Stimulated activated naive CD8-positive, alpha-beta T cell treated with anti-CD3 and anti-CD28 coated beads, Interleukin-15, Interleukin-2, amounts not matched to agents 100 U/mL and 50 U/mL, for 24 hours (primary cell): ENCODE measurements around the gene CAMK2B.
"Not testable (repeated sequence)": the region's sequence is repeated elsewhere in the genome, so short reads cannot be mapped to it uniquely, and the experiment has no call there.

Experiments used
- ATAC-seq: fragments of 150-1000 bp; cut with Tn5 transposase; one replicate; pipeline ENCODE4 v1.10.0; 2021
- DNase-seq: peaks from one replicate; pipeline ENCODE4 v3.0.0; 2021

CAMK2B gene

DNA sequence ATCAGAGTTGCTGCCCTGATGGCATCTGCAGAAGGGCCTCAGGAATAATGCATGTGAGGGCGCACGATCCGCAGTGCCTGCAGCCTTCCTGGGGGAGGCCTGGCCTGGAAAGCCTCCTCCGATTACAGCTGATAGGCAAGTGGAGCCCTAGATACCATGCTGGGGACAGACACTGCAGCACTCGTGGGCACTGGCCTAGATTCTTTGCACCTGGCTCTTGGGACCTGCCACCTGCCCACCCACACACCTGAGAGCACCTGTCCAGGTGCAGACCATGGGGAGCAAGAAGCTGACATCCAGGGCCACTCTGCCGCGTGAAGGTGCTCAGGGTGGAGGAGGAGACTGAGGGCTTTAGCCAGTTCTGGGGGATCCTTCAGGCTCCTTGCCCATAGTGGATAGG lies 109.9 kb downstream of the CAMK2B start:
- ATAC-seq (no peak), DNase-seq (no peak)

DNA sequence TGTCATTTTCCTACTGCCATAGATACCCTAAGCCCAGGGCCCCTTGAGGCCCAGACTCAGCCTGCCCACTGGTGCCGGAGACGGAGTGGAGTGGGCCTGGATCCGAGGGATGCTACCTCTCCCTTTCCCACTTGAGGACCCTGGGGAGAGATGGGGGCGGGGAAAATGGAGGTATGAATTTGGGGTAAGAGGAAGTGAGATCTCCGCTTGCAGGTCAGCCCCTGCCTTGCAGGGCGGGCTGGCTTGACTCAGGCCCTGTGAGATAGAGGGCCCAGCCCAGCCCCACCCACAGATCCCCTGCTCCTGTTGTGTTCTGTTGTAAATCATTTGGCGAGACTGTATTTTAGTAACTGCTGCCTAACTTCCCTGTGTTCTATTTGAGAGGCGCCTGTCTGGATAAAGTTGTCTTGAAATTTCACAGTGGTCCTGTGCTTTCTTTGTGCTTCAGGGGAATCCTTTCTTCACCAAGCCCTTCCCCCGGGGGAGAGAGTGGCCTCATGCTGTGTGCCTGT lies 111.5 kb downstream of the CAMK2B start:
- ATAC-seq = no peak
- no peak for DNase-seq

DNA sequence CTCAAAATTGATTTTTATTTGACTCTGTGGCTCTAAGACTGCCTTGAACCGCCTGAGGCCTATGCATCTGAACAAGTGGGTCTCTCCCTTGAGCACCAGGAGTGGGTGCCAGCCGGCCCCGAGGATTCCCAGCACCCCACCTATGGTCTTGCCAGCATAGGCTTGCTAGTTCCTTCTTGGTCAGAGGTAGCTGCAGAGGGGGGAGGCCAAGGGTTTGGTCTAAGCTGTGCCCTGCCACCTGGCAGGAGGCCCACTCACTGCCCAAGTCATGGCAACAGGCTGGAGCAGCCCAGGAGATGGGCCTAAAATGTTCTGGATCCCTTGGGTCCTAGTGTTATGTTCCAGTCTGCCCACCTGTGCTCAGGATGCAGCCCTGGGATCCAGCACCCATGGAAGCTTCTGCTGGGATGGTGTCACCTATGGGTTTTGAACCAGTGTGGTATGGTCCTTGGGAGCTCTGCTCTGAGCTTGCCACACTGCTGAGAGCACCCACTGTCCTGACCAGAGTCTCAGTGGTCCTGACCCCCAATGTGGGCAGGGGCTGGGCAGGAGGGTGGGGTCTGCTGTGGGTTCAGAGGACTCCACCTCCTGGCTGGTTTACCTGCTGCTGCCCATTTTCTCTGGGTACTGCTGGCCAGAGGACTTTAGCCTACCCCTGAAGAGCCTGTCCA lies 112.1 kb downstream of the CAMK2B start:
- no peak for ATAC-seq
- no peak for DNase-seq

DNA sequence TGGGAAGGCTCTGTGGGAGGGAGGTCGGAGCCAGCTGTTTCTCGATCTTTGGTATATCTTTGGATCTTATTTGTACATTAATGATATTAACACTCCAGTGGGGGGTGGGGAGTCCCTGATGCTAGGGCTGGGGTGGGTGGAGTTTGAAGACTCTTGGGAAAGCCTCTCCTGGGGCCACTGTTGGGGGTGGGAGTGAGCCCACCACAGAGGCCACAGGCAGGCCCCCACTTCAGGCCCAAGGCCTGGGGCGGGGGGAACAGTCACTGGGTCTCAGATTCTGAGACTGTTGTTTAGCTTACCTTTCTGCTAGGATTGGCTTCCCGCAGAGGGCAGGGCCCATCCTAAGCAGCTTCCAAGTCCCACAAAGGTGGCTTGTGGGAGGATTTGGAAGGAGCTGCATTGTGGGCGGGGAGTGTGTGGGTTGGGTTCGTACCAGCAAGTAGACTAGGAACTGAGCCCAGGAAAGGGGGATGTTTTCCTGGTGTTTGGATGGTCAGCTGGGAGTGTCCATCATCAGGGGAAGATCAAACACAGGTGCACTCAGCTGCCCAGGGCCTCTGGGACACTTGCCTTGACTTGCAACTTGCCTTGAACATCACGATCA lies 112.7 kb downstream of the CAMK2B start:
- ATAC-seq (no peak), DNase-seq (no peak)

DNA sequence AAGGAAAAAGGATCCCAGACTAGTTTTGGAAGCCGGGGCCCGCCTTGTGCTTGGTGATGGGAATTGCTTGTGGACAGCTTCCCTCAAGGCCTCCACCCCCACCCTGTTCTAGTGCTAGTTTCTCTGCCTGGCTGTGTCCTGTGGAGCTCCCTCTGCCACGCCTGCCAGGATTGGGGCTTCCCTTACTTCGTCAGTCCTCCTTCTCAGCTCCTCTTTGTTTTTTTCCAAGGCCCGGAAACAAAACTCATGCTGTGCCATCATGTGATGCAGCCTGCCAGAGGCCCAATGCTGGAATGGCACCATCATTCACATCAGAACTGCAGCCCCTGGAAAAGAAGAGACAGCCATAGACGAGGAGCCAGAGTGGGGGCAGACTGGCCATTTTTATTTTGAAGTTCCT lies 113.4 kb downstream of the CAMK2B start:
- ATAC-seq (no peak), DNase-seq (no peak)

DNA sequence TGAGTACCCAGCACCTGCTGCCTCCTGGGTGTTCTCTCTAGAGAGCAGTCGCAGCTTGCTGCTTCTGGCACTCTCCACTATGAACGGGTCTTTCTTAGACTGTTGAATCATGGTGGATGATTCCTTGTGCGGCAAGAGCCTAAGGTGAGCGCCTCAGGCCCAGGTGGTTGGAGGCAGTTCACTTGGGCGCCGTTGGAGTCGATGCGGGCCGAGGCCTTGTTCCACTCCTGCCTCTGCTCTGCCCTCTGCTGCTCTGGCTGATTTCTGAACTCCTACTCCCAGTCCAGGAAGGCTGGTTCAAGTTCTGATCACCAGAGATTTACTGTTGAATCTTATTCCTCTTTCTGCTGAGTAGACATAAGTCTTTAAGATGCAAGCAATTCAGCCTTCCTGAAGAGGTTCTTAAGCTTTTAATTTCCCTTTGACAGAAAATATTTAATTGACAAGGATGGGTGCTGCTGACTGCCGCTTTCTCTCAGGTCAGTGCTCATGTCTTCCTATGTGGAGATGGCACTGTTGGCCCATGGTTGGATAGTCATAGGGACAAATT lies 114.2 kb downstream of the CAMK2B start:
- ATAC-seq (no peak), DNase-seq (no peak)

DNA sequence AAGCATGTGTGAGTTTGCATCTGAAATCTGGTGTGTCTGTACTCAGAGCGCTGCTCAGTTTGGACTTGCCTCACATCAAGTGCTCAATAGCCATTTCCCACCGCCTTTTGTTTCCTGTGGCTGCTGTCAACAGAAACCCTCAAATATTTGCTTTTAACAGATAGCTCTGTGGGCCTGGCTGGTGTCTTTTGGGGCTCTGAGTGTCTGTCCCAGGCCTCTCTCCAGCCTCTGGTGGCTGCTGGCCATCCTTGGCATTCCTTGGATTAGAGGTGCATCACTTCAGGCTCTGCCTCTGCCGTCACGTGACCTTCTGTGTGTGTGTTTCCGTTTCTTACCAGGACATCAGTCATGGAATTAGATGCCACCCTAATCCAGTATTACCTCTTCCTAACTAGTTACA lies 115.3 kb downstream of the CAMK2B start:
- no peak for ATAC-seq
- no peak for DNase-seq

DNA sequence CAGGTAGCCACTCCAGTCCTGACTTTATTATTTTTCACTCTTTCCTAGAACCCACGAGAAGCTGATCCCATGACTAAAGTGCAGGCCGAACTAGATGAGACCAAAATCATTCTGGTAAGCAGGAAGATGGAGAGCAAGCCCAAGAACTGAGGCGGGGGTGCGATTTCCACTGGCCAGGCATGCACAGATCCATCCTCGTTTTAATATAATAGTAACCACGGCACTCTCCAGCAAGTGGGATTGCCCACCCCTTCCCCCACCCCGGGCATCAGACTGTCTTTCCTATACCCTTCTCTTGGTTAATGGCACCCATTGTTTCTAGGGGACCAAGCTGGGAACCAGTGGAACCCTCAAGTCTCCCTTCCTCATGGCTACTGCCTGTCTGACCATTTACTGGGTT lies 117.3 kb downstream of the CAMK2B start:
- no peak for DNase-seq

DNA sequence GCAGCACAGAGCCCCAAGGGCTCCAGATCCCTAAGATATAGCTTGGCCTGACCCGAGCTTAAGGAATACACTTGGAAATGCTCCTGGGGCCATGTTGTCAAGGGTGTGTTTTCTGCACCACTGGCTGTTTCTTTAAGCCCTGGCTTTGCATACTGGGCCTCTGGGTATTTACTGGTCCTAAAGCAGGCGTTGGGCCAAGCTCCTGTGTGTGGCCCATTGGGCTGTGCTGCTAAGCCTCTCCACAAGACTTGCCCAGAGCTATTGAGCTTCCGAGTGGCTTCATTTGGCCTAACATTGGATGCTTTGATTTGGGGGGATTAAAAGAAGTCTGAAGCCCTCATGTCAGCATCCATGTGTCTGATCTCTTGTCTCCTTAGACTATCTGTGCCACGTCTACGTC lies 119.4 kb downstream of the CAMK2B start:
- DNase-seq (no peak), ATAC-seq (no peak)

More for the DNA sequence above, 117.3 kb downstream of the CAMK2B start:
- no peak for ATAC-seq

DNA sequence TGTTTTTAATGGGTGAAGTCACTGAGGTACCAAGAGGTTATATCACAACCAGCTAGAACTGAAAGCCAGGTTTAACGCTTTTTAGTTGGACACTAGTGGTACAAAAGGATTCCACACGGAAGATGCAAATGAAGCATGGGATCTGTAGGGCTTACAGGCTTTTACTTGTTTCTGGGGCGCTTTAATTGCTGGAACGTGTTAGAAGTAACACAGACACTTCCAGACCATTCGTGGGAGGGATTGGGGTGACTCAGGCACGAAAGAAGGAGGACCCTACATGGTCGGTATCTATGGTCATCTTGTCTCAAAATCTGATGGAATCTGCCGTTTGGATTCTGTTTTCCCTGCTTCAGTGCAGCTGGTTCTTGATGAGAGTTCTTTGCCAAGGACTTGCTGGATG lies 123.6 kb downstream of the CAMK2B start:
- no peak for DNase-seq
- ATAC-seq = no peak

DNA sequence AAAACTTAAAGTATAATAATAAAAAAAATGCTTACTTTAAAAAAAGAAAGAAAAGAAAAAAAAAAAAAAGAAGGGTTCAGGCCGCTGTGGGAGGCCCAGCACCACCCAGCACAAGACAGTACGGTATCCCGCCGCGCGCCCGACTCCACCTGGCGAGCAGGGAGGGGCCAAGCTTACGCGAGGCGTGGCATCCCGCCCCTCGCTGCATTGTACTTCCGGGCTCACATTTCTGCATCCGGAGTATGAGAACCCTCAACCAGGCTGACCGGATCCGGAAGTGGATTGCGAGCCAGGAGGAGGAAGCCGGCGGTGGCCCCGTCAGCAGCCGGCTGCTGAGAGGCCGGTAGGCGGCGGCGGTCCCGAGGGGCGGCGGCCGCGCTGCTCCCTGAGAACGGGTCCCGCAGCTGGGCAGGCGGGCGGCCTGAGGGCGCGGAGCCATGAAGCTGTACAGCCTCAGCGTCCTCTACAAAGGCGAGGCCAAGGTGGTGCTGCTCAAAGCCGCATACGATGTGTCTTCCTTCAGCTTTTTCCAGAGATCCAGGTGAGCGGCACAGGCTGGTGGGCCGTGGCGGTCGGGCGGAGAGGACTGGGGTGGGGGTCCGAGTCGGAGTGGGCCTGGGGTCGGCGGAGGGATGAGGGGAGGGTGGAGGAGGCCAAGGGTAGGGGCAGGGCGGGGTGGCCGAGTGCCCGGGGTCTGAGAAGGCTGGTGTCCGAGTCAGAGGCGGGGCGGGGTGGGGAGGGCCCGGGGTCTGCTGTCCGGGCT lies 124.5 kb downstream of the CAMK2B start, which contains the start of gene YKT6:
YKT6 (plus strand) TSS at position 280 of the 763 bp plus-strand sequence; CDS start at position 438, 158 bp downstream.
- peak; percentile 100 for ATAC-seq

DNA sequence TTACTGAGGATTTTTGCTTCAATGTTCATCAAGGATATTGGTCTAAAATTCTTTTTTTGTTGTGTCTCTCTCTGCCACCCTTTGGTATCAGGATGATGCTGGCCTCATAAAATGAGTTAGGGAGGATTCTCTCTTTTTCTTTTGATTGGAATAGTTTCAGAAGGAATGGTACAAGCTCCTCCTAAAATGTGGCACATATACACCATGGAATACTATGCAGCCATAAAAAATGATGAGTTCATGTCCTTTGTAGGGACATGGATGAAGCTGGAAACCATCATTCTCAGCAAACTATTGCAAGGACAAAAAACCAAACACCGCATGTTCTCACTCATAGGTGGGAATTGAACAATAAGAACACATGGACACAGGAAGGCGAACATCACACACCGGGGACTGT lies 125.2 kb downstream of the CAMK2B start:
- ATAC-seq, DNase-seq: not testable (repeated sequence)

More for the DNA sequence above, 124.5 kb downstream of the CAMK2B start, which contains the start of gene YKT6:
- peak; percentile 95 for DNase-seq

DNA sequence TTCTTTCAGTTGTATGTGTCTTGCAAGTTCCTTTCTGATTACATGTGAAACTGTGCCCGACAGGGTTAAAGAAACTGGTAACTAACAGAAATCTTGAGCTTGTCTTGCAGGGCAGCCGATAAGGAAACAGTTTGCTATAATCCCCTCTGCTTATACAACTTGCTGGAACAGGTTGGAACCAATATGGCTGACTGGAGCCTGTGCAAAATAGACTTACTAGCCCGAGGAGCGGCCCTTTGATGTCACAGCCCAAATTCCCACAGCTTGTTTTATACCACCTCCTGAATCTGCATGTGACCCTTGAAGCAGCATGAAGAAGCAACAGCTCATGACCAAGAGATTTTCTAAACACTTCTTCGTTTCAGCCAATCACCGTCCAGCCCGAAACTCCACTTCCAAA lies 127.9 kb downstream of the CAMK2B start:
- ATAC-seq (no peak), DNase-seq (no peak)

DNA sequence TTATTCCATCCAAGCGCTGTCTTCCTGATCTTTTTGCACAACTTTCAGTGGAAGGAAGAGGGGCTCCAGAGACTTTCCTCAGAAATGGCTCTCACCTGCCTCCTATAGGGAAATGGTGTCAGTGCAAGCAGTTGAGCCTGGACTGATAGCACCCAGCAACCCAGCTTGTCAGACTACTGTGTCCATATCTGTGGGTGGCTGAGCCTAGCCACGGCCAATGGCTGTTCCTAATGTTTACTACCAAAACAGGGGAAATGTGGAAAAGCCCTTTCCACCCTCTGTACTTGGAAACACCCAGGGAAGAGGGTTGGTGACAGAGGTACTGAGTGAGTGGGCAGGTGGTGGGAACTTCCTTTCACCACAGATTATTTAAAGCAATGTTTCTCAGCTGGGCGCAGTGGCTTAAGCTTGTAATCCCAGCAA lies 128.9 kb downstream of the CAMK2B start:
- DNase-seq (peak; percentile 46), ATAC-seq (no peak)

DNA sequence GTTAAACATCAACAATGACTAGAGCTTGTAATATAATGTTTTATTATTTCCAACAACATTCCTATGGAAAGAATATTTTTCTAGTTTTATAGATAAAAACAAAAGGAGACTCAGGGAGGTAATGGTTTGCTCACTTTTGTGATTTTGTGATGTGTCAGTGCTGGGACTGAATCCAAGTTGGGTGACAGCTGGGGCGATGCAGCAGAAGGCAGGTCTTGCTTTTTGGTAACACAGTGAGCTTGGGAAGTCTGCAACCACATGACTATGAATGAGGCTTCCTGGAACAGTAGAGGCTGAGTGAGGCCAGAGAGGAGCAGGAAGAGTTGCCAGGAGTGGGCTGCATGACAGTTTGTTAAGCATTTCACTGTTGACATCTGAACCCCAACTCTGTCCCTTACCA lies 129.5 kb downstream of the CAMK2B start:
- ATAC-seq (no peak), DNase-seq (no peak)

DNA sequence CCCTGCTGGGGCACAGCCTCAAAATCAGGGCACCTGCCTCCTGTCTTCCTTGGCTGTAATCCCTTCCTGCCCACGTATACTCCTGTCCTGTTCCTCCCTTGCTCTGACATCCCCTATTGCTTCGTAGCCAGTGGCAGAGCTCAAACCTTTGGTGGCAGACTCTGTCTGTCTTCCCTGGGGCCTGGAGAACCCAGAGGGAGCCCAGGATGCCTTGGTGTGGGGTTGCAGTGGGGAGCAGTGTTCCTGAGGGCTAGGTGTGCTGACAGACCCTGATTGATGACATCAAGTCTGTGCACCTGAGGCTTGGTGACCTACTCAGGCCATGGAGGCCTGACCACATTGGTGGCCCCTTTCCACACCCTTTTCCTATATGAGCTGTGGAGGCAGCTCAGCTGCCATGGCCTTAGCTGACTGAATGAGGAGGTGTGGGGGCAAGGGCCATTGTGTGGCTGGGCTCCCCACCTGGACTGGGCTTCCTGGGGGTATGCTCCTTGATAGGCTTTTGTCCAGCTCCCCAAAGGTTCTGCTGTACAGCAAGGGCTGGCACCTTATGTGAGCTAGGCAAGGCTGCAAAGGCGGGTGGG lies 130.7 kb downstream of the CAMK2B start:
- DNase-seq (no peak), ATAC-seq (no peak)

DNA sequence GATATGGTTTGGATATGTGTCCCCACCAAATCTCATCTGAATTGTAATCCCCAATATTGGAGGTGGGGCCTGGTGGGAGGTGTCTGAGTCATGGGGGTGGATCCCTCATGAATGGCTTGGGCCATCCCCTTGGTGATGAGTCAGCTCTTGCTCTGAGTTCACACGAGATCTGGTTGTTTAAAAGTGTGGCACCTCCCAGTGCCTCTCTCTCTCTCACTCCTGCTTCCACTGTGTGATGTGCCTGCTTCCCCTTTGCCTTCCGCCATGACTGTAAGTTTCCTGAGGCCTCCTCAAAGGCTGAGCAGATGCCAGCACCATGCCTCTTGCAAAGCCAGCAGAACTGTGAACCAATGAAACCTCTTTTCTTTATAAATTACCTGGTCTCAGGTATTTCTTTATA lies 131.3 kb downstream of the CAMK2B start:
- ATAC-seq = peak; percentile 70
- peak; percentile 56 for DNase-seq

DNA sequence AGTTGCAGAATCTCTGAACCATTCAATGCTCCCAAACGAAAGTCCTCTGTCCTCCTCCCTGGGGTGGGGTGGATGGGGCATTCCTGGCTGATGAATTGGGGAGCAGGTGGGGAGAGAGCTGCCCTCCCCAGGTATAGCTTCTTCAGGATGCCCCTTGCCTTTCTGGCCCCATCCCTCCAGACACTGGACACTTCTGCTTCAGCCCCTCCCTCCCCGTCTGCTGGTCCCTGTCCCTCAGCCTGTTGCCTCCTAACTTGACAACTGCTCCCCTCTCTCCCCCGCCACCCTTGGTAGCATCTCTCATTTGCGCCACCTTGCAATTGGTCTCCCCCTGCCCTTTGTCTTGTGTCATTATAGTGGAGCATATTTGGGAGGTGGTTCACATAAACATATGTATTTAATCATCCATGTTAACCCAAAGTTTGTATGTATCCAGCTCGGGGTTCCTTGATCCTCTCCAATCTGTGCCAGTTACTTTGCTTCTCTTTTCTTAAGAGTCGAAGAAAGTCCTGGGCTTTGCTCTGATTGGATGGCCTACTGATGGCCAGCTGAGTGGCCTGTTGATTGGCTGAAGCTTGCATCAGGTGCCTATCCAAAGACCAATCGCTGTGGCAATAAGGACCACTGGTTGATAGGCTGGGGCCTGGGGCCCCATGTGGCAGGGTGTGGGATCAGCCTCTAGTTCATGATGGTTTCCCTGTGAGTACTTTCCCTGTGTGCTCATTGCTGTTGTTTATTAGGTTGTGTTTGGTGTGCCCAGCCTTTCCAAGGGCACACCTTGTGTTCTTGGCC lies 132.2 kb downstream of the CAMK2B start:
- ATAC-seq (no peak), DNase-seq (no peak)

DNA sequence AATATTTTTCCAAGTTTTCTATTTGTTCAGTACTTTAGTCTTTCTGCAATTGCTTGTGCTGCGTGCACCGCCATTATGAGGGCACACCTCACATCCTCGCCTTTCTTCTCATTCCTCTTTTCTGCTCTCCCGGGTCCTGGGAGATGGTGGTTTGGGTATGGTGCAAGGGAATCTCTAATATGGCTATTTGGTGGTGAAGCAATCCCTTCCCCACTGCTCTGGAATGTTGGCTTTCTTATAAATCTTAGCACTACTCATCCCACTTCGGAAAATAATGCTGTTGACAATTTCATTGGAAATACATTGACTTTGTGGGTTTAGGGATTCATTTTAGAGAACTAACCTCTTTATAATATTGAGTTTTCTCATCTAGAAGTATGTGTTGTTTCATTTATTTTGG lies 134.2 kb downstream of the CAMK2B start:
- no peak for ATAC-seq
- DNase-seq = no peak

DNA sequence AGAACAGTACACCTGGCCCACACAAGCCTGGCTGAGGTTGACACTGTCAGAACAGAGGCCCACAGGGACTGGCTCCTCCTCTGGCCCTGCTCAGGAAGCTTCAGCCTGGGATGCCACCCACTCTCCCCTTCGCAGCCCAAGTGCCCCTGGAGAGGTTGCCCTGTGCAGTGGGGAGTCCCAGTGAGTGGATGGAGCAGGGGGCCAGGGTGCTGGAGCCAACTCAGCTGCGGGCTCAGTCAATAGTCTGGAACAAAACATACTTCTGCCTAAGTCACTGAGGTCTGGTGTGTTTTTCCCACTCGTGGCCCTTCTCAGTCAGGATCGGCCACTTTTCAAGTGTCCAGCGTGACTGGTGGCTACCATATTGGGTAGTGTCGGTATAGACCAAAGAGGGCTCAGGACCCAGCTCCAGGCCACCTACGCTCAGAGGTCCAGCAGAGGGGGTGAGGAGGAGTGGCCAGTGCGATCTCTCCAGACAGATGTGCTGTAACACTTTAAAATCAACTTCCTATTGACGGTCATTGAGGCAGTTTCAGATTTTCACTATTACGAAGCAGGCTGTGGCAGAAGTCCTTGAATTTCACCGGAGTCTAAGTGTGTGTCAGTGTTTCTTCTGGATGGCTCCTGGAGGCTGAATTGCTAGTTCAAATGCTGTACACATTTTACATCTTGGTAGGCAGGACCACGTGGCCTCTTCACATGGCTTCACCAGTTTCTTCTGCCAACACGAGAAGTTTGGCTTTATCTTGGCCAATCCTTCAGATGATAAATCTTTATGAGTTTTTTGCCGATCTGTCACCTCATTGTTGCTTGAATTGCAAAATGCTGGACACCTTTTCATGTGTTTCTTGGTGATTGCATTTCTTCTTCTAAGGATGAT lies 135.2 kb downstream of the CAMK2B start:
- ATAC-seq = no peak
- no peak for DNase-seq
